Neural crest cell (in vitro differentiated cells): ENCODE measurements around the gene CPVL. TPM values are rescaled to one million over a fixed set of nuclear protein-coding genes. Genes with fewer than 3 reads are reported as not detected.
A peak's percentile ranks its signal among the peaks of the same experiment; 100 is the strongest.

Source experiments
- DNase-seq: peaks from one replicate; pipeline ENCODE4 v3.0.0; 2021; ENCODE audit warnings: low read depth, mixed read lengths, low spot score
- H3K27ac Mint-ChIP-seq: one replicate; pipeline ENCODE4 v1.8.0; 2021; ENCODE audit warnings: mild to moderate bottlenecking, mixed read lengths; ENCODE audit not compliant: unreplicated experiment
- H3K27me3 Mint-ChIP-seq: 2 replicates; pipeline ENCODE4 v1.8.0; 2021; ENCODE audit warnings: low read depth, mild to moderate bottlenecking, mixed read lengths
- H3K36me3 Mint-ChIP-seq: 2 replicates; pipeline ENCODE4 v1.8.0; 2021; ENCODE audit warnings: low read depth, mild to moderate bottlenecking, mixed read lengths
- H3K4me1 Mint-ChIP-seq: 2 replicates; pipeline ENCODE4 v1.8.0; 2021; ENCODE audit warnings: mixed read lengths
- H3K4me3 Mint-ChIP-seq: one replicate; pipeline ENCODE4 v1.8.0; 2021; ENCODE audit warnings: mild to moderate bottlenecking, mixed read lengths
- H3K9me3 Mint-ChIP-seq: 2 replicates; pipeline ENCODE4 v1.8.0; 2021; ENCODE audit warnings: mixed read lengths
- CTCF ChIP-seq: fragments of 200-600 bp; sonication (generic); conservative IDR thresholded peaks from 2 replicates; pipeline ENCODE4 v1.5.0; 2021; ENCODE audit warnings: antibody characterized with exemption, mild to moderate bottlenecking
- total RNA-seq: library from RNA; stranded (reverse); gene quantifications from 2 replicates; pipeline ENCODE4 v1.2.1, GENCODE V29; 2021

CPVL gene
- total RNA-seq, 1 donor from 2014 or later = 31.3 TPM

- peaks cover 64% of the 10 kb centered on the region for H3K4me1 Mint-ChIP-seq
These were observed 107.9 kb downstream of the CPVL start for GRCh38 chr7:29038463-29038862.

GRCh38 chr7:29035044-29035740 is 111.1 kb downstream of the CPVL start:
- peaks cover 74% of the 10 kb centered on the region for H3K4me1 Mint-ChIP-seq
- no peak for DNase-seq
- H3K4me3 Mint-ChIP-seq = peak overlapping the region; percentile 4
- no peak for TF ChIP-seq CTCF
- H3K9me3 Mint-ChIP-seq = no peaks in the 10 kb centered on the region
- peaks cover 3% of the 10 kb centered on the region for H3K36me3 Mint-ChIP-seq
- peak overlapping the region; percentile 54 for H3K27ac Mint-ChIP-seq
- no peaks in the 10 kb centered on the region for H3K27me3 Mint-ChIP-seq

More at GRCh38 chr7:29038463-29038862, 107.9 kb downstream of the CPVL start:
- Mint-ChIP-seq H3K4me3 (no peak overlapping the region), H3K36me3 (no peaks in the 10 kb centered on the region), H3K27me3 (no peaks in the 10 kb centered on the region), H3K27ac (peak overlapping the region; percentile 16), H3K9me3 (no peaks in the 10 kb centered on the region)
- no peak for TF ChIP-seq CTCF
- no peak for DNase-seq

GRCh38 chr7:29033584-29033983 is 112.8 kb downstream of the CPVL start:
- no peak overlapping the region for H3K4me3 Mint-ChIP-seq
- no peak for TF ChIP-seq CTCF
- no peak for DNase-seq
- H3K36me3 Mint-ChIP-seq = peaks cover 8% of the 10 kb centered on the region
- peaks cover 58% of the 10 kb centered on the region for H3K4me1 Mint-ChIP-seq
- H3K9me3 Mint-ChIP-seq = peaks cover 4% of the 10 kb centered on the region
- H3K27ac Mint-ChIP-seq = no peak overlapping the region
- no peaks in the 10 kb centered on the region for H3K27me3 Mint-ChIP-seq

- no peak for DNase-seq
- no peak for TF ChIP-seq CTCF
- H3K36me3 Mint-ChIP-seq = peaks cover 22% of the 10 kb centered on the region
- peaks cover 17% of the 10 kb centered on the region for H3K9me3 Mint-ChIP-seq
- H3K27ac Mint-ChIP-seq = no peak overlapping the region
- peaks cover 45% of the 10 kb centered on the region for H3K4me1 Mint-ChIP-seq
- H3K27me3 Mint-ChIP-seq = no peaks in the 10 kb centered on the region
- H3K4me3 Mint-ChIP-seq = no peak overlapping the region
These were observed 114.2 kb downstream of the CPVL start for GRCh38 chr7:29032146-29032545.

- no peak overlapping the region for H3K4me3 Mint-ChIP-seq
- H3K27me3 Mint-ChIP-seq = no peaks in the 10 kb centered on the region
- H3K9me3 Mint-ChIP-seq = peaks cover 30% of the 10 kb centered on the region
- TF ChIP-seq CTCF = no peak
- H3K4me1 Mint-ChIP-seq = peaks cover 41% of the 10 kb centered on the region
- DNase-seq = no peak
- peaks cover 35% of the 10 kb centered on the region for H3K36me3 Mint-ChIP-seq
- no peak overlapping the region for H3K27ac Mint-ChIP-seq
These were observed 115.5 kb downstream of the CPVL start for GRCh38 chr7:29030781-29031275.
